Measurements from ENCODE around the gene COL6A1. TPM values are rescaled to one million over a fixed set of nuclear protein-coding genes. Genes with fewer than 3 reads are reported as not detected.

Gene COL6A1
- total and polyA plus RNA-seq, 2 donors (not counting 1 experiment from before 2014, with no cell fraction given): 645 to 1,137 TPM

GRCh38 chr21:46036696-46037330, 55.2 kb downstream of the COL6A1 start:
- no peak overlapping the region for H3K4me2 ChIP-seq (ENCODE audit: extremely low read depth, insufficient read depth, low read length)
- H3K9ac ChIP-seq (ENCODE audit: insufficient read depth, low read length): peak overlapping the region; percentile 62

GRCh38 chr21:46037331-46038325, 56.1 kb downstream of the COL6A1 start:
- Histone ChIP-seq H3K79me2 (ENCODE audit: control insufficient read depth, insufficient read depth, low read length) (no peaks in the 10 kb centered on the region), H4K20me1 (ENCODE audit: control insufficient read depth, extremely low read depth, insufficient read depth, low read length) (no peaks in the 10 kb centered on the region), H2AFZ (ENCODE audit: low read length) (no peak overlapping the region), H3K4me3 (replicated peaks in 1 of 4; ENCODE audit: control extremely low read depth in 1 of 4, insufficient read depth in 1 of 4, low read depth in 3 of 4, low read length in 4 of 4) (no peak overlapping the region), H3K4me1 (ENCODE audit: control insufficient read depth, extremely low read depth, insufficient read depth, low read length) (peaks cover 14% of the 10 kb centered on the region), H3K36me3 (ENCODE audit: control insufficient read depth, insufficient read depth, low read length) (no peaks in the 10 kb centered on the region), H3K27me3 (ENCODE audit: control insufficient read depth, insufficient read depth, low read length) (no peaks in the 10 kb centered on the region), H3K9ac (ENCODE audit: insufficient read depth, low read length) (no peak overlapping the region), H3K4me2 (ENCODE audit: extremely low read depth, insufficient read depth, low read length) (no peak overlapping the region), H3K27ac (ENCODE audit: insufficient read depth, low read length) (peak overlapping the region; percentile 88), H3K9me3 (ENCODE audit: control insufficient read depth, insufficient read depth, low read depth, low read length) (no peaks in the 10 kb centered on the region)
- no peak for TF ChIP-seq EZH2 (IDR thresholded peaks at IDR 0.05; ENCODE audit: low read length, missing control alignments)
- TF ChIP-seq CTCF (conservative IDR thresholded peaks at IDR 0.05 in 1 of 2, IDR thresholded peaks at IDR 0.05 in 1 of 2; ENCODE audit: low read depth in 1 of 2, low read length in 2 of 2): no peak
- no peak for DNase-seq (ENCODE audit: low read depth in 2 of 2)

More at GRCh38 chr21:46036696-46037330, 55.2 kb downstream of the COL6A1 start:
- no peak for DNase-seq (ENCODE audit: low read depth in 2 of 2)
- TF ChIP-seq CTCF (conservative IDR thresholded peaks at IDR 0.05 in 1 of 2, IDR thresholded peaks at IDR 0.05 in 1 of 2; ENCODE audit: low read depth in 1 of 2, low read length in 2 of 2) (no peak), EZH2 (IDR thresholded peaks at IDR 0.05; ENCODE audit: low read length, missing control alignments) (no peak)
- no peak overlapping the region for H3K4me3 ChIP-seq (replicated peaks in 1 of 4; ENCODE audit: control extremely low read depth in 1 of 4, insufficient read depth in 1 of 4, low read depth in 3 of 4, low read length in 4 of 4)
- peak overlapping the region; percentile 8 for H2AFZ ChIP-seq (ENCODE audit: low read length)
- H3K4me1 ChIP-seq (ENCODE audit: control insufficient read depth, extremely low read depth, insufficient read depth, low read length): peaks cover 14% of the 10 kb centered on the region
- H3K27ac ChIP-seq (ENCODE audit: insufficient read depth, low read length): peak overlapping the region; percentile 81
- H3K36me3 ChIP-seq (ENCODE audit: control insufficient read depth, insufficient read depth, low read length): no peaks in the 10 kb centered on the region
- no peaks in the 10 kb centered on the region for H3K9me3 ChIP-seq (ENCODE audit: control insufficient read depth, insufficient read depth, low read depth, low read length)
- H3K27me3 ChIP-seq (ENCODE audit: control insufficient read depth, insufficient read depth, low read length): no peaks in the 10 kb centered on the region
- H4K20me1 ChIP-seq (ENCODE audit: control insufficient read depth, extremely low read depth, insufficient read depth, low read length): no peaks in the 10 kb centered on the region
- no peaks in the 10 kb centered on the region for H3K79me2 ChIP-seq (ENCODE audit: control insufficient read depth, insufficient read depth, low read length)

GRCh38 chr21:46038341-46038829, 56.8 kb downstream of the COL6A1 start:
- Histone ChIP-seq H4K20me1 (ENCODE audit: control insufficient read depth, extremely low read depth, insufficient read depth, low read length) (no peaks in the 10 kb centered on the region), H2AFZ (ENCODE audit: low read length) (no peak overlapping the region), H3K79me2 (ENCODE audit: control insufficient read depth, insufficient read depth, low read length) (no peaks in the 10 kb centered on the region), H3K27me3 (ENCODE audit: control insufficient read depth, insufficient read depth, low read length) (no peaks in the 10 kb centered on the region), H3K4me1 (ENCODE audit: control insufficient read depth, extremely low read depth, insufficient read depth, low read length) (peaks cover 14% of the 10 kb centered on the region), H3K4me3 (replicated peaks in 1 of 4; ENCODE audit: control extremely low read depth in 1 of 4, insufficient read depth in 1 of 4, low read depth in 3 of 4, low read length in 4 of 4) (no peak overlapping the region), H3K9me3 (ENCODE audit: control insufficient read depth, insufficient read depth, low read depth, low read length) (no peaks in the 10 kb centered on the region), H3K9ac (ENCODE audit: insufficient read depth, low read length) (peak overlapping the region; percentile 71), H3K27ac (ENCODE audit: insufficient read depth, low read length) (peak overlapping the region; percentile 88), H3K36me3 (ENCODE audit: control insufficient read depth, insufficient read depth, low read length) (no peaks in the 10 kb centered on the region), H3K4me2 (ENCODE audit: extremely low read depth, insufficient read depth, low read length) (no peak overlapping the region)
- TF ChIP-seq CTCF (conservative IDR thresholded peaks at IDR 0.05 in 1 of 2, IDR thresholded peaks at IDR 0.05 in 1 of 2; ENCODE audit: low read depth in 1 of 2, low read length in 2 of 2) (no peak), EZH2 (IDR thresholded peaks at IDR 0.05; ENCODE audit: low read length, missing control alignments) (no peak)
- no peak for DNase-seq (ENCODE audit: low read depth in 2 of 2)
